ENCODE results near the gene GLYAT. TPM values are rescaled to one million over a fixed set of nuclear protein-coding genes. Genes with fewer than 3 reads are reported as not detected.

Gene GLYAT
- total RNA-seq, 1 experiment from 2014 or later: not detected

- no TSS peak for BruUV-seq (replicated peaks)
Measured at GRCh38 chr11:58744988-58745704, 13.4 kb upstream of the GLYAT start.

More at GRCh38 chr11:58744988-58745704, 13.4 kb upstream of the GLYAT start:
- no peaks in the 10 kb centered on the region for H3K36me3 ChIP-seq (ENCODE audit: control insufficient read depth in 1 of 2, insufficient read depth in 2 of 2, low read length in 2 of 2)
- no peaks in the 10 kb centered on the region for H3K79me2 ChIP-seq (ENCODE audit: insufficient read depth, low read length)
- no peak overlapping the region for H3K4me2 ChIP-seq (ENCODE audit: low read length)
- no peak for DNase-seq (ENCODE audit: low read depth, low spot score)
- no peak overlapping the region for H3K4me3 ChIP-seq (replicated peaks in 1 of 2; ENCODE audit: low read depth in 1 of 2, low read length in 2 of 2)
- CTCF ChIA-PET: interaction anchor here (0.6 kb wide), 1 partner anchor 370 kb away, joined by 3 read pairs; no protein-coding TSS in a partner anchor
- H2AFZ ChIP-seq (ENCODE audit: low read depth, low read length, poor library complexity, severe bottlenecking): no peak overlapping the region
- TF ChIP-seq ZNF274 (IDR thresholded peaks at IDR 0.05; ENCODE audit: low read depth, low read length) (no peak), MAX (IDR thresholded peaks at IDR 0.05) (no peak), JUND (IDR thresholded peaks at IDR 0.05) (no peak), EZH2phosphoT487 (IDR thresholded peaks at IDR 0.05; ENCODE audit: borderline replicate concordance) (no peak), REST (IDR thresholded peaks at IDR 0.05; ENCODE audit: low read depth) (no peak)
- no peaks in the 10 kb centered on the region for H4K20me1 ChIP-seq (ENCODE audit: insufficient read depth)
- no peaks in the 10 kb centered on the region for H3K4me1 ChIP-seq (ENCODE audit: control insufficient read depth in 1 of 2, insufficient read depth in 2 of 2, low read length in 2 of 2)
- ATAC-seq: no peak
- intact Hi-C loops (cut with micrococcal nuclease): no loop called here
- no peak overlapping the region for H3K9ac ChIP-seq (ENCODE audit: low read length)
- no peak overlapping the region for H3K27ac ChIP-seq (ENCODE audit: low read depth, low read length)
- H3K27me3 ChIP-seq (ENCODE audit: insufficient read depth, low read length): no peaks in the 10 kb centered on the region
- POLR2A ChIA-PET: no interaction called here
- H3K9me2 ChIP-seq (ENCODE audit: insufficient read depth): no peaks in the 10 kb centered on the region
- H3K9me3 ChIP-seq (ENCODE audit: control insufficient read depth in 1 of 2, insufficient read depth in 1 of 2, low read depth in 1 of 2, low read length in 2 of 2): peaks cover 0 to 3% of the 10 kb centered on the region in 2 experiments; a peak in 1 of 4 replicates
- RAD21 ChIA-PET (ENCODE audit: low non-redundant PET in 1 of 2, low total read pairs in 2 of 2, uncharacterized antibody in 2 of 2, unreplicated experiment in 2 of 2): no interaction called here

Data from HCT116 (cell line).